Stimulated activated CD8-positive, alpha-beta memory T cell treated with anti-CD3 and anti-CD28 coated beads, Interleukin-15, amount 100 ng/mL, for 1 hour (primary cell): Measurements from ENCODE around the gene NETO2.
"Not testable (repeated sequence)": the region's sequence is repeated elsewhere in the genome, so short reads cannot be mapped to it uniquely, and the experiment has no call there.

Experiments
- DNase-seq: peaks from one replicate; pipeline ENCODE4 v3.0.0-alpha.2; 2020; ENCODE audit warnings: low read depth

NETO2 gene

DNA sequence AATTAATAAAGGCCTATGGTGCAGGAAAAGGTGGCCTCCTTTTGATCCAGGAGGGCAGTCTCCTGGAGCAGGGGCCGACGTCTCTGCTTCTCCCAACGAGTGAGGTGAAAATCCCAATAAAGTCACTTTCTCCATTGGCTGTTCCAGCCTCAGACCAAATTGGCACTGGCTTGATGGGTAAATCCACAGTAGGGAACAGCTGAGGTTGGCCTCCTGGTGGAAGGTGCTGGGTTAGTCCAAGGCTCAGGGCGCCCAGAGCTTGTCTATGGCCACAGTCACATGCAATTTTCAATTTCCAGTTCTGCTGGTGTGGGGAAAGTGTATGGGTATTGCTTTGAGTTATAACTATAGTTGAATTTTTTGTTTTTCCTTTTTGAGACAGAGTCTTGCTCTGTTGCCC, 79.0 kb downstream of the NETO2 start:
- no peak for DNase-seq

DNA sequence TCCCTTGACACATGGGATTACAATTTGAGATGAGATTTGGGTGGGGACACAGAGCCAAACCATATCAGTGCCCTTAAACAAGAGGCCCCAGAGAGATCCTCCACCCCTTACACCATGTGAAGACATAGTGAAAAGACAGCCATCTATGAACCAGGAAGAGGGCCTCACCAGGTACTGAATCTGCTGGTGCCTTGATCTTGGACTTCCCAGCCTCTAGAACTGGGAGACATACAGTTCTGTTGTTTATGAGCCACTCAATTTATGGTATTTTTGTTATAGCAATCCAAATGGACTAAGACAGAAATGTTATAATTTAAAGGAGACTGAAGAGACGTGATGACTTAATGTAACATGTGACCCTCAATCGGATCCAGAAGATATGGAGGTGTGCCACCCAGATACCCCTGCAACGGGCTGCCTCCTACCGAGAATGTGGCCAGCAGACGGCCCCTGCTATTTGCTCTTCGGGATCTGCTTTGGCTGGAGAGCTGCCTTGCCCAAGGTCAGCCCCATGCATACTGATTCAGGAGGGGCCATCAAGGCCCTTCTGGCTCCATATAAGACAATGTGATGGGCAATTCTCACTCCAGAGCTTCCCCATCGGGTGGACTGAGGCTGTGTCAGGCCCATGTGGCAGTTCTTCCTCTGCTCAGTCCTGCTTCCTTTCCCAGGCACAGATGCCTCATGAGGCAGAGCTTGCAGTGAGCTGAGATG, 80.6 kb downstream of the NETO2 start:
- no peak for DNase-seq

DNA sequence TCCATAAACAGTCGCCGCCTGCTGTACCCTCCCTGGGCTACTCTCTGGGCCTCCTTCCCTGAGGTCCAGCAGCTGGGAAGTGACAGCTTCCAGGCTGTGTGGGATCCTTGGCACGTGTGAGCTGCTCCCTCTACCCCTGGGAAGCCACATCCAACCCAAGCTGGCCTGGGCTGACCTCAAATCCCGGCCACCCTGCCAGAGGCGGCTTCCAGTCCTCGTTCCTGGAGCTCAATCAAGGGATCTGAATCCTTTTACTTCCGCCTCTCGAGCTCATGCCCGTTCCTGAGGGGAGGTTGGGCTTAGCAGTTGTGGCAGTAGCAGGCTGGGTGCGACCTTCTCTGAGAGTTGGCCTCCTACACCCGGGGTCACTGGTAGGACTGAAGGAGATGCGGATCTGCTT, 82.5 kb downstream of the NETO2 start:
- no peak for DNase-seq

DNA sequence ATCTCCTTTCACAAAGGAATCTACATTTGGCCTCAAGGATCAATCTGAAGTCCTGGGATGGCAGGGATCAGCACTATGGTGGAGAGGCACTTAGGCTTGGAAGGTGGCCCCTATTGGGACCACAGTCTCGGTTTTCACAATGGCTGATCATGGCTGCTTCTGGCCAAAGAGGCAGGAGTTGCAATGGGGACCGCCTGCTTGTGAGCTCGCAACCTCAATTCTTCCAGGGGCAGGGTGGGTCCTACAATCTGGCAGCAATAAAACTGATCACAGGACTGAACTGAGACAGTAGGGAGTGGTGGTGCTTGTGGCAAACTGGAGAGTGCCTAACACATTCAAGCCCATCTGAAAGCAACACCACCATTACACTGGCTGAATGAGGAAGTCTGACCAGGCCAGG, 83.1 kb downstream of the NETO2 start:
- no peak for DNase-seq

DNA sequence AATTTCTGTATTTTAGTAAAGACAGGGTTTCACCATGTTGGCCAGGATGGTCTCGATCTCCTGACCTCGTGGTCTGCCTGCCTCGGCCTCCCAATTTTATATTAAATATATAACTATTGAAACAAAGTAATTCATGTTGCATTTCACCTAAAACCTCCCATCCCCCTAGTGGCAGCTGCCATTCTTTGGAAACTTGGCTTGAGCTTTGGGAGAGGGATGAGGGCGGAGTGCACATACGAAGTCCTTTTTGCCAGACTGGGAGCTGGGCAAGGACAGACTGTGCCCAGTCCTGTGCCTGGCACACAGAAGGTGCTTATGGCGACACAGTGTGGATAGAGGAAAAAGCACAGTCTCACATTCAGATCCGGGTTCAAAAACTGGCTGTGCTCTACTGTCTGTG, 83.8 kb downstream of the NETO2 start:
- DNase-seq: no peak

DNA sequence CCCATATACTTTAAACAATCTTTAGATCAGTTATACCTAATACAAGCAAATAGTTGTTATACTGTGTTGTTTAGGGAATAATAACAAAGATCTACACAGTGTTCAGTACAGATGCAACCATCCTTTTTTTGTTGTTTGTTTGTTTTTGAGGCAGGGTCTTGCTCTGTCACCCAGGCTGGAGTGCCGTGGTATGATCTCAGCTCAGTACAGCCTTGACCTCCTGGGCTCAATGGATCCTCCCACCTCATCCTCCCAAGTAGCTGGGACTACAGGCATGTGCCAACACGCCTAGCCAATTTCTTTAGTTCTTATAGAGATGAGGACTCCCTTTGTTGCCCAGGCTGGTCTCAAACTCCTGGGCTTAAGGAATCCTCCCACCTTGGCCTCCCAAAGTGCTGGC, 84.6 kb downstream of the NETO2 start:
- not testable (repeated sequence) for DNase-seq

DNA sequence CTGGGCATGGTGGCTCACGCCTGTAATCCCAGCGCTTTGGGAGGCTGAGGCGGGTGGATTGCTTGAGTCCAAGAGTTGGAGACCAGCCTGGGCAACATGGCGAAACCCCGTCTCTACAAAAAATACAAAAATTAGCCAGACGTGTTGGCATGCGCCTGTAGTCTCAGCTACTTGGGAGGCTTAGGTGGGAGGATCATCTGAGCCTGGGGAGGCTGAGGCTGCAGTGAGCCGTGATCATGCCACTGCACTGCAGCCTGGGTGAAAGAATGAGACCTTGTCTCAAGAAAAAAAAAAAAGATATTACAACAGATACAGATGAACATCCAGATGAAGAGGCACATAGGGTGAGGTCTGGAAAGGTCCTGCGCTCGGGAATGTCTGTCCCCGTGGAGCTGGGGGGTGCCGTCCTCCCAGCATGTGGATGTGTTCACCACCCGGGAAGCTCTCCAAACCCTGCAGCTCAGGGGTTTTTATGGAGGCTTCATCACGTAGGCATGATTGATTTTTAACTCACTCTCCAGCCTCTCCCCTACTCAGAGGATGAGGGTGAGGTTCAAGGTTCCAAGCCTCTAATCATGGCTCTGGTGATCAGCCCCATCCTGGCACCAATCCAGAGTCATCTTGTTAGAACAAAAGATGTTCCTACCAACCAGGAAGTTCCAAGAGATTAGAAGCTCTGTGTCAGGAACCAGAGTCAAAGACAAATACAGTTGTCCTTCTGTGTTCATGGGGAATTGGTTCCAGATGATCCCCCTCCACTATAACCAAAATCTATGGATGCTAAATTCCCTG, 85.3 kb downstream of the NETO2 start:
- DNase-seq: no peak

DNA sequence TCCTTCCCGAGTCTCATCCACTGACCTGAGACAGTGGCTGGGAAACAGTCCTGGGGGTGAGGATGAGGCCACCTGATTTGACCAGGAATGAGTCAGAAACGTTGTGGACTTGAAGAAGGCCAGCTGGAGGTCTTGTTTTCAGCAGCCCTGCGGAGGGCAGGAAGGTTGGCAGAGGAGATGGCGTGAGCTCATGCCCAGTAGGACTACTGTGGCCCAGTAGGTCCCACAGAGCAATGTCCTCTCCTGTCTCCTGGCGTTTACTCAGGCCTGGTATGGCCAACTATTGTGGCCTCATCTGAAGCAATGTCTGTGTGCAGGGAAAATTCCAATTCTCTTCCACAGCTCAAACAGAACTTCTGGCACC, 86.1 kb downstream of the NETO2 start:
- no peak for DNase-seq

DNA sequence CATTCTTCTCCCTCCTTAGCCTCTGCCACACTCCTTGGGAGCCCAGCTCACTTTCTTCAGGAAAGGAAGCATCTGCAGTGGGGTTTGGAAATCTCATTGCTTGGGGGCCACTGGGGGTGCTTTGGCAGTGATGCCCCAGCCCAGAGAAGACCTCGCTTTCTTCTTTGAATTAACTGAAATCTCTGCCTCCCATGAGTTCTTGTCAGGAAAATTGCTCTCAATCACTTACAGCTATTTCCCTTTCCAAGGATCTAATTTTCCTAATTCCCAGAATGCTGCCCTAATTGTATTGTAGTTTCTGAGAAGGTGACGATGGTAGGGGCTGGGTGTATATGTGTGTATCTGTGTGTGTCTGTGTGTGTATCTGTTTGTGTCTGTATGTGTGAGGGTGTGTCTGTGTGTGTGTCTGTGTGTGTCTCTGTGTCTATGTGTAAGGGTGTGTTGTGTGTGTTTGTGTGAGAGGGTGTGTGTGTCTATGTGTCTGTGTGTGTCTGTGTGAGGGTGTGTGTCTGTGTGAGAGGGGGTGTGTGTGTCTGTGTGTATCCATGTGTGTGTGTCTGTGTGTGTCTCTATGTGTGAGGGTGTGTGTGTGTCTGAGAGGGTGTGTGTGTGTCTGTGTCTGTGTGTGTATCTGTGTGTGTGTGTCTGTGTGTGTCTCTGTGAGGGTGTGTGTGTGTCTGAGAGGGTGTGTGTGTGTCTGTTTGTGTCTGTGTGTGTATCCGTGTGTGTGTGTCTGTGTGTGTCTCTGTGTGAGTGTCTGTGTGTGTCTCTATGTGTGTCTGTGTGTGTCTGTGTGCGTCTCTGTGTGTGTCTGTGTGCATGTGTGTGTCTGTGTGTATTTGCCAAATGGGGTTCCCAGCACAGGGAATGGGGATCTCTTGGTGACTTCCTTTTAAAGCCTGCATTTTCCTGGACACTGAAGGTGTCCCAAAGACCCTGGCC, 86.8 kb downstream of the NETO2 start:
- no peak for DNase-seq

DNA sequence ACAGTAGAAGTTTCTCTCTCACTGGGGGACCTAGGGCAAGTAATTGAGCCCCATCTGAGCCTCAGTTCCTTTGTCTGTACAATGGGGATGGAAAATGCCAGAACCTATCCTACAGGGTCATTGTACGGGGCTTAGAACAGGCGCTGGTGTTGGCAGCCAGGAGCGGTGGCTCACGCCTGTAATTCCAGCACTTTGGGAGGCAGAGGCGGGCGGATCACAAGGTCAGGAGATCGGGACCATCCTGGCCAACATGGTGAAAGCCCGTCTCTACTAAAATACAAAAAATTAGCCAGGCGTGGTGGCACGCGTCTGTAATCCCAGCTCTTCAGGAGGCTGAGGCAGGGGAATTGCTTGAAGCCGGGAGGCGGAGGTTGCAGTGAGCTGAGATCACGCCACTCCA, 87.7 kb downstream of the NETO2 start:
- not testable (repeated sequence) for DNase-seq

DNA sequence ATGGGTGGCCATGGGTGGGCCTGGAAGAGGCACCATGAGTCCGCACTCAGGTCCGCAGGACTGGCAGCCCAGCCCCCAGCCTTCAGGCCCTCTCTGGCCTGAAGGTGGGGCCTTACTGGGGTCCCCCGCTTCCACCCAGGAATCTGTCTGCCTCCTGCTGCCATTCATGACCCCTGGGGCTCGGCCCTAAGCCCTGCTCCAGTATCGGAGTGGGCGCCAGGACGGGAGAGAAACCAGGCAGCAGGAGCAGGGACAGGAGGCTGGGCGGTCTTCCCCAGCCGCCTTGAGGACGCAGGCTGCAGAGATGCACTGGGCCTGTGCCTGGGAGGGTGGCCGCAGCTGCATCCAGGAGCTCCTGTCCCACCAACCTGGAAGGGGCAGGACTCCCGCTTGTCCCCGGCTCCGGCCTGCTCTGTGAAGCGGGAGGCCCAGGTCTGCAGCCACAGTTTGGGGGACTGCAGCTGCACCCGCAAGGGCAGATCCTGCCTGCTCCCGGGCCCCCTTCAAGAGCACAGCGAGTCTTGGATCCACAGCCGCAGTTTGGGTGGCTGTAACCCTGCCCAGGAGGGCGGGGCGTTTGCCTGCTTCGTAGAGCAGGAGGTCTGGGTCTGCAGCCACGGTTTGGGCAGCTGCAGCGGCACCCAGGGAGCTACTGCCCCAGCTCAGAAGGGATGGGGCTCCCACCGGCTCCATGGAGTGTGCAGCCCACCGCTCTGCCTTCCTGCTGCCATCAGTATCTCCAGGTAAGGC, 88.4 kb downstream of the NETO2 start:
- DNase-seq: no peak

DNA sequence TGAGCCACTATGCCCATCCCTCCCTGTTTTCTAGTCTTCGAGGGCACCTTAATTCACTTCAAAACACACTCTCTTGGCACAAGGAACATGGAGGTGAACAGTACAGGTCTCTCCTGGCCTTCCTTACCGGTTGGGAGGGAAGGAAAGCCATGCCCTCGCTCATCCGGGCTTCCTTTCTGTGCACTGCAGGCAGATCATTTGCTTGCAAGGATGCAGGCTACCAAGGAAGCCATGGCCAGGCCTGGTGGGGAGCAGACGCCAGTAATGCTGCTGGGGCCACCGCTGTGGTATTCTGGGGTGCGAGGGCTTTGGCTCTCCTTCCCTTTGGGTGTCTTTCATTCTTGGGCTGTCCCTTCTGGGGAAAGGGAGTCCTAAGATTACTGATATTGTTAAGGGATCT, 89.4 kb downstream of the NETO2 start:
- no peak for DNase-seq

DNA sequence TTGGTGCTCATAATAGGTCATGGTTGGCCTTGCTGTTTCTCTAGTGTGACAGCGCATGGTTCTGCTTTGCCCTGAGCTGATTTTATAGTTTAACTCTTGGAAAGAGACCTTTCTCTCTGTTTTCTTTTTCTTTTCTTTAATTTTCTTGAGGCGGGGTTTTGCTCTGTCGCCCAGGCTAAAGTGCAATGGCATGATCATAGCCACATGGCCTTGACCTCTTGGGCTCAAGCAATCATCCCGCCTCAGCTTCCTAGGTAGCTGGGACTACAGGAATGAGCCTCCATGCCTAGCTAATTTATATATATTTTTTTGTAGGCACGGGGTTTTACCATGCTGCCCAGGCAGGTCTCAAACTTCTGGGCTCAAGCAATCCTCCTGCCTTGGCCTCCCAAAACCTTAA, 89.8 kb downstream of the NETO2 start:
- DNase-seq: no peak

DNA sequence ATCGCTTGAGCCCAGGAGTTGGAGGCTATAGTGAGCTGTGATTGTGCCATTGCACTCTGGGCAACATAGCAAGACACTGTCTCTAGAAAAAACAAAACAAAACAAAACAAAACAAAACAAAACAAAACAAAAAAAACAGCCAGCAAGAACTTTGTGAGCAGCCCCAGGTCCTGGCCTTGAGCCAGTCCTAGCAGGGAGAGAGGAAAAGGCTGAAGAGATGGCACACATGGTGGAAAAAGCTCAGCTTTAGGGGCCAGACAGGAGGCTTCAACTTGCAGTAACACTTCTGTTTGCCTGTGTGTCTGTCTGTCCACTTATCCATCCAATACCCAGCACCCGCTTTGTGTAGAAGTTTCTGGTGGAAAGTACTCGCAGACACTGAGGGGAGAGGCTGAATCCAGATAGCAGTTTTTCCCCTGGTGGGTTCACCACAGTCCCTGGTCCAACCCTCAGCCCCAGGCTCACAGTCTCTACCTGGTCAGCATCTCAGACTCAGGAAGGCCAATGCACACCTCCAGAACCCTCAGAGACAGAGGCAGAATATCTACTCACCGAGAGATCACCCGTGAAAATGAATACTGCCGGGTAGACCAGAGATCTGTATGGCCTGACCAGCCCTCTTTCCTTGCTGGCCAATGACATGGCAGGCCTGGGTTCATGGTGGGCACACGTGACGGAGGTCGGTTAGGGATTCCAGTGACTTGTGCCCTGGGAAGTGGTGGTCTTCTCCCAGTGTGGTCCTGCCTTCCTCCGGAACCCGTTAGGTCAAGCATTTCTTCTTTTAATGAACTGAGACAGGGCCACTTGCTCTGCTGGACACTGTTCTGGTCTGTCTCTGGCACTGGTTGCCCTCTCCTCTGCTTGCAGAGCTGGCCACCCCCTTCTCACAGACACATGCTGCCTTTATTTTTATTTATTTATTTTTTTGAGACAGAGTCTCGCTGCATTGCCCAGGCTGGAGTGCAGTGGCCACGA, 90.8 kb downstream of the NETO2 start:
- DNase-seq: no peak

DNA sequence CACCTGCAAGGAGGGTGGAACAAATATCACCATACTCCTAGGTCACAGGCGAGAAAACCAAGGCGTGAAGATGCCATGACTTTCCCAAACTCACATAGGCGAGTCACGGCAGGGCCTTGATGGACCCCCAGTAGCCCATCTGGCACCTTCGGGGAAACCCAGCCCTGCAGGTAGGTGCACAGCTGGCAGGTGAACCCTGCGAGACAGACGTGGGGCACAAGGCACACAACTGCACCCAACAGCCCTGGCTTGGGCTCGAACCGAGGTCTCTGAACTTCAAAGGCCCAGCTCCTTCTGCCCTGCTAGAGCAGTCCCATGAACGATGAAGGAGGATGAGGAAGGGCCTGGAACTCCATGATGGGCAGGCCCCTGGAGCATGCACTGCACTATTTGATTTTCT, 92.7 kb downstream of the NETO2 start:
- no peak for DNase-seq

DNA sequence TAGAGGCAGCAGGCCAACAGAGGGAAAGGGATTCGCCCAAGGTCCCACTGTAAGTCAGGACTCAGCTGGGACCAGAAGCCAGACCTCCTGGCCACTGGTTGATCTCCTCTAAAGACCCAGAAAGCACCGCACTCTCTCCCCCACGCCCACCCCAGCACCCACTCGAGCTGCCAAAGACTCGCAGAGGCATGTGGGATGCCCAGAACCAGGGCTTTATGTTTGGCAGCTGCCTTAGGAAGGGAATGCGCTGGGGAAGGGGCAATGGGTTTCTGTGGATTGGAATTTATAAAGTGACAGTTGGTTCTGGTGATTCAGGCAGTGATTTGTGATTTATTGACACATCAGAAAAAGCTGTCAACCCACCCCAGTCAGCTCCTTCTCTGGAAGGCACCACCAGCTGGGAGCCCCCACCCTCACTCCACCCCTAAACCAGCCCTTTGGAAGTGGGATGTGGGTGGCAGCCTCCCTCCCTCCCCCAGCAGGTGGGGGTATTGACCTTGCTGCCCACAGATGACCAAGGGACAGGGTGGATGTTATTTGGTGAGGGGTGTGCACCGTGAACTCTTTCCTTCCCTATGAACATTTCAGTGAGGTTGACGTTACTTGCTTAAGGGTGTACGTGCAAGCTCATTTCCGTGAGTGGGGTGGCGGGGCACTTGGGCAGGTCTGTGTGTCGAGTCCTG, 93.7 kb downstream of the NETO2 start:
- DNase-seq: no peak

DNA sequence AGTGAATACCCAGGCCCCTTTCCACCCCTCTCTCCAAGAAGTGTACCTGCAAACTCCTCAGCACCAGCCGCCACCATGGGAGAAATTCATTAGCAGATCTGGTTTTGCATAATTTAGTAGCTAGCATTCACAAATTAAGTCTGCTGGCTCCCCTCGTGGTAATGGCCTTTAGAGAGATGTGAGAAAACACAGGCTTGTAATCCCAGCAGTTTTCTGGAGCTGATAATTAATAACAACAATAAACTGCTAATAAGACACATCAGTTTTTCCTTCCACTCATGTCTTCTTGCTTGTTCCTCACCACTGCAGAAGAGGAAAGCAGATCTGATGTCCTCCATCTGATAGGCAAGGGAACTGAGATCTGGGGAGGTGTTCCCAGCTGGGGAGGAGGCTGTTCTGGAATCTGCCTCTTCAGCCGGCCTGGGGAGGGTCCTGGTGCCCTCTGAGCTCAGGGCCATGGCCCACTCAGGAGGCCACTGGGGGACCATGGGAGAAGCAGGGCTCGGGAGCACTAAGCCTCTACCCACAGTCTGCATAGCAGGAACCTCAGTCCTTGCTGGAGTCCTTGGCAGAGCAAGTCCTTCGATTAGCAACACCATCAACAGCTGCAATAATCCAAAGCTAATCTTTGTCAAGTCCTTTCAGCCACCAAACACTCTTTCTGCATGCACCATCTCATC, 96.1 kb downstream of the NETO2 start:
- DNase-seq: no peak

DNA sequence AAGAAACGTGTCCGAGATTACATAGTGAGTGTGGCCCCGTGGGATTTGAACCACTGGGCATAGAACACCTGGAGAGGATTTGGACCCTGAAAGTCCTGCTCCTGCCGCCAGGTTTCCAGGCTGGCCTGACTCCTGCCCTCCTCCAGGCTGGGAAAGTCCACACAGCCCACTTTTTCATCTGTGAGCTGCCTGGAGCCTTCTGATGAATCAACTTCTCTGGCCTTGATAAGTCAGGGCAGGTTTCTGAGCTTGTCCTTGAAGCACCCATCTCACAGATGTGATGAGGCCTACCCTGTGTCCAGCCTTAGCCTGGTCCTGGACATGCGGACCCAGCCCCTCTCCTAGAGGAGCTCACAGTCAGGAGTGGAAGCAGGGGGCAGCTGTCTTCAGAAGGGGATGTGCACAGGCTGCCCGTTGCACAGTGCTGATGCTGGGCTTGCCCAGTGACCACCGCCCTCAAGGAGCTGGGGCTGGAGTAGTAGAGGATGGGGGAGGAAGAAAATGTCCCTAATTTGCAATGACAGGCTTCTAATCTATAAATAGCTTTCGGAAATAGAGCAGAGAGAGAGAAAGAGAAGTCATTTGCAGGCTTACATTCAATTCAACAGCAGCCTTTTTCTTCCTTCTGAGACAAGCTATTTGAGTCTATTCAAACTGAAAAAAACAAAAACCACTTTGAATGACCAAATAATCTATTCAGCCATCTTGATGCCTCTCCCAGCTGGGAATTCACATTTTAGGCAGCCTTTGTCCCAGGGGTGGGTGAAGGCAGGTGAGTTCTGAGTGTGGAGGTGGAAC, 96.8 kb downstream of the NETO2 start:
- DNase-seq: no peak

DNA sequence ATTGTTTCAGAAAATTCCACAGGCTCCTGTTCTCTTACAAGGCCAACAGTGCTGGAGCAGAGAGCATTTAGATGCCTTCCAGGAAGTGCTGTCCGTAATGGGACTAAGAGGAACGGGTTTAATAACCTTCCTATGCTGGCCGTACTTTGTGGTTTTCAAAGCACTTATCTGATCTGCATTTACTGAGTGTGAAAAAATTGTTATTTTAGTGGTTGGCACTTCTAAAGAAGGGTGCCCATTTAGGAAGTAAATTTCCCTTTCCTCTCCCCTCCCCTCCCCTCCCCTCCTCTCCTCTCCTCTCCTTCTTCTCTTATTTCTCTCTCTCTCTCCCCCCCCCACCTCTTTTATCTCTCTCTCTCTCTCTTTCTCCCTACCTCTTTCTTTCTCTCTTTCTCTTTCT, 98.3 kb downstream of the NETO2 start:
- DNase-seq: no peak
